HCT116 (cell line): ENCODE results near the gene NTNG1.

Experiments used
- CBX3 ChIP-seq: IDR thresholded peaks from 2 replicates; pipeline ENCODE4 v1.6.1; 2012; ENCODE audit warnings: low read depth
- CEBPB ChIP-seq: IDR thresholded peaks from 2 replicates; pipeline ENCODE4 v1.6.1; 2012; ENCODE audit warnings: low read depth
- EGR1 ChIP-seq: IDR thresholded peaks from 2 replicates; pipeline ENCODE4 v1.6.1; 2012; ENCODE audit warnings: low read depth
- EZH2 ChIP-seq: fragments of 200-600 bp; sonication (generic); IDR thresholded peaks from 2 replicates; pipeline ENCODE4 v1.6.1; 2017; ENCODE audit warnings: antibody characterized with exemption, mixed run types
- FOSL1 ChIP-seq: IDR thresholded peaks from 2 replicates; pipeline ENCODE4 v1.6.1; 2012; ENCODE audit warnings: low read depth
- POLR2AphosphoS5 ChIP-seq: IDR thresholded peaks from 2 replicates; pipeline ENCODE4 v1.6.1; 2011; ENCODE audit warnings: mild to moderate bottlenecking, low read depth, low read length, moderate library complexity
- SP1 ChIP-seq: IDR thresholded peaks from 2 replicates; pipeline ENCODE4 v1.6.1; 2012; ENCODE audit warnings: low read depth
- SRF ChIP-seq: IDR thresholded peaks from 2 replicates; pipeline ENCODE4 v1.6.1; 2012; ENCODE audit warnings: low read depth
- YY1 ChIP-seq: IDR thresholded peaks from 2 replicates; pipeline ENCODE4 v1.6.1; 2011; ENCODE audit warnings: low read length, low read depth, moderate library complexity, mild to moderate bottlenecking; ENCODE audit not compliant: insufficient replicate concordance; ENCODE audit errors: extremely low read depth
- ZFX ChIP-seq: fragments of 450-650 bp; IDR thresholded peaks from 2 replicates; pipeline ENCODE4 v1.6.1; 2017
- TF ChIP-seq, protein P1 (sequence below), 3 experiments: fragments of 200-600 bp in 1 of 3; sonication (generic) in 1 of 3; IDR thresholded peaks in 2 of 3; conservative IDR thresholded peaks in 1 of 3; 2 replicates each; pipeline ENCODE4 v1.5.1; 2012 to 2017; ENCODE audit warnings: low read depth in 2 of 3, low read length in 2 of 3, antibody characterized with exemption in 1 of 3, borderline replicate concordance in 1 of 3, control low read depth in 1 of 3, mild to moderate bottlenecking in 1 of 3, mixed read lengths in 1 of 3, mixed run types in 1 of 3, moderate library complexity in 1 of 3; ENCODE audit not compliant: insufficient read depth in 1 of 3
- TF ChIP-seq, protein P2 (sequence below): IDR thresholded peaks from 2 replicates; pipeline ENCODE4 v1.6.1; 2012; ENCODE audit warnings: low read depth
- TF ChIP-seq, protein P3 (sequence below): IDR thresholded peaks from 2 replicates; pipeline ENCODE4 v1.6.1; 2012

DNA sequence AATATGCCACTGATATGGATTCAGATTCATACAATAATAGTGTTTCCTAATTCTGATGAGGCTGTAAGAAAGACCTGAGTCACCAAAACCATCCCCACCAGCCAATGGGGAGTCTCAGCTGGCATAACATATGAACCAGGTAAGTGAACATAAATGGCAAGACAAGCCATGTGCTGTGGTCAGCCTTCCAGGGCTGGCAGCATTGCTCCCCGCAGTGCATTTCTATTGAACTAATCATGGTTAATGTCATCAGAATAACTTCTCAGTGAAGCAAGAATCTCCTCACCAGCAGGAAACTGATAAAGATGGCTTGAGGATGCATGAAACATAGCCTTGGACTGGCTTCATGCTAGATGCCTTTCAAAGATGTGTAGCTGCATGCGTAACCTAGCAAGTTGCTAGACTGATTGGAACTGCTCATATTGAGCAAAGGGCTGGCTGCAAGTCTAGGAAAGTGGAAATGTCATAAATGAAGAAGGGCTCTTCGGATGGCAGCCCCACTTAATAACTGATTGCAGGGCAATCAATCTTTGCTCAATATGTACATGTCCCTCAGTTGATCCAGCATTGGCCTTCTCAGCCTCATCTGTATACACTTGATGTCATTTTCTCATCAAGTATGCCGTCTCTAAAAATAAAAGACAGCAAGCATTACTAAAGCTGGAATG, 88.0 kb downstream of the NTNG1 start:
- TF ChIP-seq, protein P1, sequence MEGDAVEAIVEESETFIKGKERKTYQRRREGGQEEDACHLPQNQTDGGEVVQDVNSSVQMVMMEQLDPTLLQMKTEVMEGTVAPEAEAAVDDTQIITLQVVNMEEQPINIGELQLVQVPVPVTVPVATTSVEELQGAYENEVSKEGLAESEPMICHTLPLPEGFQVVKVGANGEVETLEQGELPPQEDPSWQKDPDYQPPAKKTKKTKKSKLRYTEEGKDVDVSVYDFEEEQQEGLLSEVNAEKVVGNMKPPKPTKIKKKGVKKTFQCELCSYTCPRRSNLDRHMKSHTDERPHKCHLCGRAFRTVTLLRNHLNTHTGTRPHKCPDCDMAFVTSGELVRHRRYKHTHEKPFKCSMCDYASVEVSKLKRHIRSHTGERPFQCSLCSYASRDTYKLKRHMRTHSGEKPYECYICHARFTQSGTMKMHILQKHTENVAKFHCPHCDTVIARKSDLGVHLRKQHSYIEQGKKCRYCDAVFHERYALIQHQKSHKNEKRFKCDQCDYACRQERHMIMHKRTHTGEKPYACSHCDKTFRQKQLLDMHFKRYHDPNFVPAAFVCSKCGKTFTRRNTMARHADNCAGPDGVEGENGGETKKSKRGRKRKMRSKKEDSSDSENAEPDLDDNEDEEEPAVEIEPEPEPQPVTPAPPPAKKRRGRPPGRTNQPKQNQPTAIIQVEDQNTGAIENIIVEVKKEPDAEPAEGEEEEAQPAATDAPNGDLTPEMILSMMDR (IDR thresholded peaks at IDR 0.05 in 2 of 3, conservative IDR thresholded peaks at IDR 0.05 in 1 of 3; ENCODE audit: borderline replicate concordance in 1 of 3, insufficient read depth in 1 of 3, low read depth in 2 of 3, low read length in 2 of 3) = no peak
- TF ChIP-seq FOSL1 = no peak
- no peak for TF ChIP-seq POLR2AphosphoS5
- TF ChIP-seq CBX3 = no peak
- no peak for TF ChIP-seq EGR1
- TF ChIP-seq SP1 = no peak
- TF ChIP-seq EZH2 = no peak
- TF ChIP-seq, protein P2, sequence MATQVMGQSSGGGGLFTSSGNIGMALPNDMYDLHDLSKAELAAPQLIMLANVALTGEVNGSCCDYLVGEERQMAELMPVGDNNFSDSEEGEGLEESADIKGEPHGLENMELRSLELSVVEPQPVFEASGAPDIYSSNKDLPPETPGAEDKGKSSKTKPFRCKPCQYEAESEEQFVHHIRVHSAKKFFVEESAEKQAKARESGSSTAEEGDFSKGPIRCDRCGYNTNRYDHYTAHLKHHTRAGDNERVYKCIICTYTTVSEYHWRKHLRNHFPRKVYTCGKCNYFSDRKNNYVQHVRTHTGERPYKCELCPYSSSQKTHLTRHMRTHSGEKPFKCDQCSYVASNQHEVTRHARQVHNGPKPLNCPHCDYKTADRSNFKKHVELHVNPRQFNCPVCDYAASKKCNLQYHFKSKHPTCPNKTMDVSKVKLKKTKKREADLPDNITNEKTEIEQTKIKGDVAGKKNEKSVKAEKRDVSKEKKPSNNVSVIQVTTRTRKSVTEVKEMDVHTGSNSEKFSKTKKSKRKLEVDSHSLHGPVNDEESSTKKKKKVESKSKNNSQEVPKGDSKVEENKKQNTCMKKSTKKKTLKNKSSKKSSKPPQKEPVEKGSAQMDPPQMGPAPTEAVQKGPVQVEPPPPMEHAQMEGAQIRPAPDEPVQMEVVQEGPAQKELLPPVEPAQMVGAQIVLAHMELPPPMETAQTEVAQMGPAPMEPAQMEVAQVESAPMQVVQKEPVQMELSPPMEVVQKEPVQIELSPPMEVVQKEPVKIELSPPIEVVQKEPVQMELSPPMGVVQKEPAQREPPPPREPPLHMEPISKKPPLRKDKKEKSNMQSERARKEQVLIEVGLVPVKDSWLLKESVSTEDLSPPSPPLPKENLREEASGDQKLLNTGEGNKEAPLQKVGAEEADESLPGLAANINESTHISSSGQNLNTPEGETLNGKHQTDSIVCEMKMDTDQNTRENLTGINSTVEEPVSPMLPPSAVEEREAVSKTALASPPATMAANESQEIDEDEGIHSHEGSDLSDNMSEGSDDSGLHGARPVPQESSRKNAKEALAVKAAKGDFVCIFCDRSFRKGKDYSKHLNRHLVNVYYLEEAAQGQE = no peak
- no peak for TF ChIP-seq CEBPB
- no peak for TF ChIP-seq YY1
- TF ChIP-seq ZFX = no peak
- TF ChIP-seq, protein P3, sequence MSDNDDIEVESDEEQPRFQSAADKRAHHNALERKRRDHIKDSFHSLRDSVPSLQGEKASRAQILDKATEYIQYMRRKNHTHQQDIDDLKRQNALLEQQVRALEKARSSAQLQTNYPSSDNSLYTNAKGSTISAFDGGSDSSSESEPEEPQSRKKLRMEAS = no peak
- TF ChIP-seq SRF = no peak
